GM12864 (cell line): Measurements from ENCODE around the gene ASS1.
A peak's percentile ranks its signal among the peaks of the same experiment; 100 is the strongest.

Source experiments
- DNase-seq: peaks from one replicate; pipeline ENCODE4 v3.0.0-alpha.2; 2011; ENCODE audit warnings: low read depth
- H3K4me3 ChIP-seq: 2 replicates; pipeline ENCODE4 v1.5.1; 2011; ENCODE audit warnings: mild to moderate bottlenecking, low read depth, low read length, control low read depth
- CTCF ChIP-seq: IDR thresholded peaks from 2 replicates; pipeline ENCODE4 v1.5.1; 2011; ENCODE audit warnings: low read depth, mild to moderate bottlenecking, moderate library complexity, low read length, control low read depth, inconsistent platforms; ENCODE audit errors: missing control alignments

ASS1 gene

DNA sequence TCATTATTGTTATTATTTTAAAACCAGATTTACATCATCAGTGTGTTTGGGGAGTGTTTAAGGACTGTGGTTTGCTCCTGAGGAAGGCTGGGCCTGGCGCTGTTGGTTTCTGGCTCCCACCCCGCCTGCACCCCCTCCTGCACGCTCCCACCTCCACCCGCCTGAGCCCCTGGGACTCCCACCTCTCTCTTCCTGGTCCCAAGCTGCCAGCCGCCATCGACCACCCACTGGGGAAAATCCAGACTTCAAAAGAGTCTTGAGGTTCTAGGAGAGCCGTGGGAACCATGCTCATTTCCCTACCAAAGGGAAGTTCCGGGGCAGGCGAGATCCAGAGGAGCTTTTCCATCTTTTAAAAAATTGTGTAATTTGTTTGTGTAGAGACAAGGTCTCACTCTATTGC, 99.6 kb downstream of the ASS1 start:
- no peak overlapping the region for H3K4me3 ChIP-seq
- no peak for DNase-seq
- no peak for TF ChIP-seq CTCF

DNA sequence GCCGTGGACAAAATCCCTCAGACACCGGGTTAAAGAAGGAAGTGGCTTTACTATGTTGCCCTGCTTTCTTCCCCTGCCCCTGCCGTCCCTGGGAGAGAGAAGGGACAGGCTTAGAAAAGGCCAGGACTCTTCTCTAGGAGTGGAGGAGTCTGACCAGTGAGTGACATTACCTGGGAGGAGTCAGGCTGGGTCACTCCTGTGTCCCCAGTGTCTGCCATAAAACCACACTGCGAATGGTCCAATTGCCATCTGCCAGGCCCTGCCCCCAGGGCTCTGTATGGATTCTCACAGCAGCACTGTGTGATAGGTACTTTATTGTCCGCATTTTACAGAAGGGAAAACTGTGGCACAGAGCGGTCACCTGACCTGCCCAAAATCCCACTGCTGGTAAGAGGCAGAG, 103.3 kb downstream of the ASS1 start:
- no peak for DNase-seq
- H3K4me3 ChIP-seq = no peak overlapping the region
- no peak for TF ChIP-seq CTCF

- no peak overlapping the region for H3K4me3 ChIP-seq
- TF ChIP-seq CTCF = no peak
- DNase-seq = peak; percentile 3
These were observed 104.5 kb downstream of the ASS1 start for GRCh38 chr9:130549093-130549735.
